Transverse colon (tissue), 3 donors: ENCODE measurements around the gene OCRL.

Source experiments
- POLR2A ChIP-seq: fragments of 450-650 bp; IDR thresholded peaks from one replicate; pipeline ENCODE4 v1.6.1; 2016; ENCODE audit warnings: antibody characterized with exemption, mild to moderate bottlenecking, moderate library complexity
- TF ChIP-seq, protein P1 (sequence below), 5 experiments: fragments of 200-600 bp in 3 of 5; fragments of 450-650 bp in 2 of 5; sonication (generic) in 3 of 5; IDR thresholded peaks; 1 replicate in 2 of 5; 2 replicates in 3 of 5; pipeline ENCODE4 v1.5.1; 2016 to 2017; ENCODE audit warnings: antibody characterized with exemption in 5 of 5, inconsistent platforms in 3 of 5, mild to moderate bottlenecking in 2 of 5, moderate library complexity in 1 of 5

DNA sequence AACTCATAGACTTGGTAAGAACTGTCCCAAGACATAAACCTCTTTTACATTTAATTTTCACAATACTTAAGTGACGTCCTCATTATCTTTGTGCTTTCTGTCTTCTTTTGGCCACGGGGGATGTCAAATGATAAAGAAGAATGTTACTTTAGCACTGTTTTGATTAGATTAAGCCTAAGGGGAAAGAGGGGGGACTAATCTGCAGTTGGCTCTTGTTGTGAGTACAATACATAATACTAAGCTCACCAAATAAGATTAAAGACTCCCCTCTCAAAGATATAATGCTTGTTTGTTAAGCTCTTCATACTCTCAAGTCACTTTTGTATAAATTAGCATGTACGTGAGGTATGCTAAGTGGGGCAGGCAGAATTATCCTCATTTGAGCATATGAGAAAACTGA lies 36.5 kb downstream of the OCRL start:
- TF ChIP-seq, protein P1, sequence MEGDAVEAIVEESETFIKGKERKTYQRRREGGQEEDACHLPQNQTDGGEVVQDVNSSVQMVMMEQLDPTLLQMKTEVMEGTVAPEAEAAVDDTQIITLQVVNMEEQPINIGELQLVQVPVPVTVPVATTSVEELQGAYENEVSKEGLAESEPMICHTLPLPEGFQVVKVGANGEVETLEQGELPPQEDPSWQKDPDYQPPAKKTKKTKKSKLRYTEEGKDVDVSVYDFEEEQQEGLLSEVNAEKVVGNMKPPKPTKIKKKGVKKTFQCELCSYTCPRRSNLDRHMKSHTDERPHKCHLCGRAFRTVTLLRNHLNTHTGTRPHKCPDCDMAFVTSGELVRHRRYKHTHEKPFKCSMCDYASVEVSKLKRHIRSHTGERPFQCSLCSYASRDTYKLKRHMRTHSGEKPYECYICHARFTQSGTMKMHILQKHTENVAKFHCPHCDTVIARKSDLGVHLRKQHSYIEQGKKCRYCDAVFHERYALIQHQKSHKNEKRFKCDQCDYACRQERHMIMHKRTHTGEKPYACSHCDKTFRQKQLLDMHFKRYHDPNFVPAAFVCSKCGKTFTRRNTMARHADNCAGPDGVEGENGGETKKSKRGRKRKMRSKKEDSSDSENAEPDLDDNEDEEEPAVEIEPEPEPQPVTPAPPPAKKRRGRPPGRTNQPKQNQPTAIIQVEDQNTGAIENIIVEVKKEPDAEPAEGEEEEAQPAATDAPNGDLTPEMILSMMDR (IDR thresholded peaks at IDR 0.05), result no peak
- TF ChIP-seq POLR2A, result no peak
